C4-2B (cell line): ENCODE measurements around the gene NTRK2.

Experiments
- H3K27ac ChIP-seq: fragments of 450-650 bp; 2 replicates; pipeline ENCODE4 v1.5.1; 2017
- ZFX ChIP-seq: fragments of 450-650 bp; IDR thresholded peaks from 2 replicates; pipeline ENCODE4 v1.6.1; 2017
- TF ChIP-seq, protein P1 (sequence below): fragments of 450-650 bp; conservative IDR thresholded peaks from 2 replicates; pipeline ENCODE4 v1.5.1; 2017; ENCODE audit warnings: mild to moderate bottlenecking

The NTRK2 gene

GRCh38 chr9:84822589-84823233, 153.2 kb downstream of the NTRK2 start:
- H3K27ac ChIP-seq: no peak overlapping the region
- no peak for TF ChIP-seq ZFX
- TF ChIP-seq, protein P1, sequence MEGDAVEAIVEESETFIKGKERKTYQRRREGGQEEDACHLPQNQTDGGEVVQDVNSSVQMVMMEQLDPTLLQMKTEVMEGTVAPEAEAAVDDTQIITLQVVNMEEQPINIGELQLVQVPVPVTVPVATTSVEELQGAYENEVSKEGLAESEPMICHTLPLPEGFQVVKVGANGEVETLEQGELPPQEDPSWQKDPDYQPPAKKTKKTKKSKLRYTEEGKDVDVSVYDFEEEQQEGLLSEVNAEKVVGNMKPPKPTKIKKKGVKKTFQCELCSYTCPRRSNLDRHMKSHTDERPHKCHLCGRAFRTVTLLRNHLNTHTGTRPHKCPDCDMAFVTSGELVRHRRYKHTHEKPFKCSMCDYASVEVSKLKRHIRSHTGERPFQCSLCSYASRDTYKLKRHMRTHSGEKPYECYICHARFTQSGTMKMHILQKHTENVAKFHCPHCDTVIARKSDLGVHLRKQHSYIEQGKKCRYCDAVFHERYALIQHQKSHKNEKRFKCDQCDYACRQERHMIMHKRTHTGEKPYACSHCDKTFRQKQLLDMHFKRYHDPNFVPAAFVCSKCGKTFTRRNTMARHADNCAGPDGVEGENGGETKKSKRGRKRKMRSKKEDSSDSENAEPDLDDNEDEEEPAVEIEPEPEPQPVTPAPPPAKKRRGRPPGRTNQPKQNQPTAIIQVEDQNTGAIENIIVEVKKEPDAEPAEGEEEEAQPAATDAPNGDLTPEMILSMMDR: no peak

DNA sequence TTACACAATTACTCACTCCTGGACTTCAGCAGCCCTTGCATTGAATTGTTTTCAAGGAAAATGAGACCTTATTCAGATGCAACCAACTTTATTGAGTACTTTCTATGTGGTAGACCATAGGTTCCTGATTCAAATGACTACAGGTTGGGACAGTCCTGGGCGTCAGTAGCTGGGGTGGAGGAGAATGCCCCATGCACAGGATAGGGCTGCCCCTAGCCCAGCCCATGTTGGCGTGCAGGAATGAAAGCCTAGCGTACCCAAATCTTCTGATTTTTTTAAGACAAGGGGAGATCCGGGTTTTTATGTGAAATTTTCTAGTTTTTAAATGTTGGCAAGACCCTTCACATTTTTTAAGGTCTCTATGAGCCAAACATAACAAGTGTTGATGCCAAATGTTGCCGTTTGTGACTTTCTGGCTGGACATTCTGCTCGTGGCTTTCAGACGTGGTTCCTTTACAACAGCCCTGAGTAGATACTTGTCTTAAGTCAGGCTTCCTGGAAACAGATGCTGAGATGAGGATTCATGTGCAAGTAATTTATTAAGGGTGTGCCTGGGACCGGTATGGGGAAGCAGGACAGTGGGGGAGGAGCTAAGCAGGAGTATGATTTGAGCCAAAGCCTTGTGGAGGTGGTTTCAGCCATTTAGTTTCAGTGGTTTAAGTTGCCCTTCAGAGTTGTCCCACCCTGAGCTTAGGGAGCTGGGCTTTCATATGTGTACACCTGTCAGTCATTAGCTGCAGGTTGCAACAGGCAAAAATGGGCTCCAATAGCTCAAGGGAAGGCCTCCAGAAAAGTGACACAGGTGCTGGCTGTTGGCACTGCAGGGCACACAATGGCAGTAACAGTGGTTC, 154.1 kb downstream of the NTRK2 start:
- TF ChIP-seq ZFX: no peak
- TF ChIP-seq, protein P1: no peak
- no peak overlapping the region for H3K27ac ChIP-seq

GRCh38 chr9:84827216-84827765, 157.8 kb downstream of the NTRK2 start:
- TF ChIP-seq ZFX: no peak
- TF ChIP-seq, protein P1: no peak
- no peak overlapping the region for H3K27ac ChIP-seq

DNA sequence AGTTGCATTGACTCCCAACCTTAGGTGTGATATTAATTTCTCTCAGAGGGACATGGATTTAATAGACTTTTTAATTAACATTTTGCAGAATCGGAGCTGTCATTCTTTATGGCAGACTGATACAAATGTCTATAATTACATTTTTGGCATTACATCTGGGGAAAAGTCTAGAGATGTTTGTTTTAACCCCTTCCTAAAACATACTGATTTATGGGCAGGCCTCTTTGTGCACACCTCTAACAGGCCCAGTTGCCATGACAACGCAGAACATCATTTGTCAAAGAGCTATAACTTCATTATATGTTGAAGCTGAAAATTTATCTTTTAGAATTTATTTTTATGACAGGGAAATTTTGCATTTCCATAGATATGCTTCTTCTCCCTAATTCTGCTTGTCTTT, 158.5 kb downstream of the NTRK2 start:
- TF ChIP-seq, protein P1: no peak
- no peak for TF ChIP-seq ZFX
- no peak overlapping the region for H3K27ac ChIP-seq

GRCh38 chr9:84829471-84829870, 159.9 kb downstream of the NTRK2 start:
- TF ChIP-seq, protein P1: no peak
- TF ChIP-seq ZFX: no peak
- H3K27ac ChIP-seq: no peak overlapping the region

- no peak overlapping the region for H3K27ac ChIP-seq
- no peak for TF ChIP-seq ZFX
- TF ChIP-seq, protein P1: no peak
These were observed 160.6 kb downstream of the NTRK2 start for GRCh38 chr9:84829997-84830696.
